HepG2 (cell line): ENCODE data around the gene SYNGR2. TPM values are rescaled to one million over a fixed set of nuclear protein-coding genes. Genes with fewer than 3 reads are reported as not detected.

ENCODE experiments used
- AGO2 ChIP-seq: fragments of 200-400 bp; formaldehyde crosslinking; optimal IDR thresholded peaks from 2 replicates; pipeline ENCODE3; 2017; ENCODE audit warnings: mild to moderate bottlenecking, low read depth, low read length, moderate library complexity
- ARHGAP35 ChIP-seq: sonication (generic); formaldehyde crosslinking; IDR thresholded peaks from 2 replicates; pipeline ENCODE4 v1.9.0; 2022; ENCODE audit warnings: mild to moderate bottlenecking, inconsistent platforms, moderate library complexity, missing genetic modification reagents, borderline replicate concordance
- ARNT ChIP-seq: fragments of 450-650 bp; IDR thresholded peaks from 2 replicates; pipeline ENCODE4 v1.6.1; 2017
- CHD2 ChIP-seq: IDR thresholded peaks from 2 replicates; pipeline ENCODE4 v1.6.1; 2011; ENCODE audit warnings: low read depth, low read length, improper control_type of control experiment
- DRAP1 ChIP-seq: IDR thresholded peaks from 2 replicates; pipeline ENCODE4 v1.6.1; 2016; ENCODE audit warnings: missing genetic modification reagents, missing compliant biosample characterization
- FLYWCH1 ChIP-seq: sonication (generic); formaldehyde crosslinking; IDR thresholded peaks from 2 replicates; pipeline ENCODE4 v1.8.1; 2023; ENCODE audit warnings: mild to moderate bottlenecking, missing genetic modification reagents
- GFI1 ChIP-seq: sonication (generic); formaldehyde crosslinking; IDR thresholded peaks from 2 replicates; pipeline ENCODE4 v1.5.0; 2020; ENCODE audit warnings: missing genetic modification reagents, mild to moderate bottlenecking, borderline replicate concordance
- GMEB1 ChIP-seq: sonication (generic); formaldehyde crosslinking; IDR thresholded peaks from 2 replicates; pipeline ENCODE4 v1.5.1; 2020; ENCODE audit warnings: missing genetic modification reagents, mild to moderate bottlenecking, borderline replicate concordance
- HNRNPLL ChIP-seq: fragments of 200-400 bp; formaldehyde crosslinking; IDR thresholded peaks from 2 replicates; pipeline ENCODE4 v1.6.1; 2017; ENCODE audit warnings: mild to moderate bottlenecking, low read depth, low read length; ENCODE audit not compliant: poor library complexity, severe bottlenecking
- KLF11 ChIP-seq: IDR thresholded peaks from 2 replicates; pipeline ENCODE4 v1.6.1; 2016; ENCODE audit warnings: missing compliant biosample characterization
- NBN ChIP-seq: fragments of 450-650 bp; conservative IDR thresholded peaks from 2 replicates; pipeline ENCODE4 v1.6.1; 2017
- NCOA1 ChIP-seq: sonication (generic); formaldehyde crosslinking; IDR thresholded peaks from 2 replicates; pipeline ENCODE4 v1.9.0; 2021; ENCODE audit warnings: missing genetic modification reagents
- NCOR1 ChIP-seq: fragments of 200-600 bp; sonication (generic); IDR thresholded peaks from 2 replicates; pipeline ENCODE4 v1.7.0; 2017; ENCODE audit warnings: antibody characterized with exemption, low read length, borderline replicate concordance
- PAXIP1 ChIP-seq: sonication (generic); formaldehyde crosslinking; conservative IDR thresholded peaks from 2 replicates; pipeline ENCODE4 v1.4.0; 2020; ENCODE audit warnings: mild to moderate bottlenecking, missing genetic modification reagents, moderate library complexity
- PCBP1 ChIP-seq: fragments of 200-400 bp; formaldehyde crosslinking; IDR thresholded peaks from 2 replicates; pipeline ENCODE4 v1.6.1; 2017; ENCODE audit warnings: mild to moderate bottlenecking, low read depth, low read length, borderline replicate concordance
- PHF8 ChIP-seq: sonication (generic); formaldehyde crosslinking; IDR thresholded peaks from 2 replicates; pipeline ENCODE4 v1.5.0; 2020; ENCODE audit warnings: missing genetic modification reagents
- SIN3B ChIP-seq: fragments of 150-350 bp; IDR thresholded peaks from 2 replicates; pipeline ENCODE4 v1.6.1; 2014; ENCODE audit warnings: low read length
- SIX1 ChIP-seq: sonication (generic); formaldehyde crosslinking; IDR thresholded peaks from 2 replicates; pipeline ENCODE4 v1.4.0; 2020; ENCODE audit warnings: missing genetic modification reagents, borderline replicate concordance
- SMAD1 ChIP-seq: sonication (generic); formaldehyde crosslinking; IDR thresholded peaks from 2 replicates; pipeline ENCODE4 v1.4.0; 2020; ENCODE audit warnings: missing genetic modification reagents, low read depth, mild to moderate bottlenecking, borderline replicate concordance
- TBX3 ChIP-seq: fragments of 450-650 bp; IDR thresholded peaks from 2 replicates; pipeline ENCODE4 v1.6.1; 2017; ENCODE audit warnings: antibody characterized with exemption, mild to moderate bottlenecking, inconsistent platforms, borderline replicate concordance
- ZBTB3 ChIP-seq: sonication (generic); formaldehyde crosslinking; IDR thresholded peaks from 2 replicates; pipeline ENCODE4 v1.4.0; 2020; ENCODE audit warnings: low read depth, mild to moderate bottlenecking, moderate library complexity, missing genetic modification reagents, borderline replicate concordance
- ZNF10 ChIP-seq: sonication (generic); formaldehyde crosslinking; IDR thresholded peaks from 2 replicates; pipeline ENCODE4 v1.4.0; 2020; ENCODE audit warnings: mild to moderate bottlenecking, low read depth, missing genetic modification reagents, borderline replicate concordance
- ZNF224 ChIP-seq: sonication (generic); formaldehyde crosslinking; IDR thresholded peaks from 2 replicates; pipeline ENCODE4 v1.5.0; 2020; ENCODE audit warnings: mild to moderate bottlenecking, missing genetic modification reagents
- ZNF660 ChIP-seq: sonication (generic); formaldehyde crosslinking; IDR thresholded peaks from 2 replicates; pipeline ENCODE4 v1.5.1; 2020; ENCODE audit warnings: mild to moderate bottlenecking, low read depth, missing genetic modification reagents, borderline replicate concordance
- ZNF883 ChIP-seq: sonication (generic); formaldehyde crosslinking; IDR thresholded peaks from 2 replicates; pipeline ENCODE4 v1.5.1; 2020; ENCODE audit warnings: mild to moderate bottlenecking, missing genetic modification reagents; ENCODE audit errors: not compliant biosample characterization
- polyA plus RNA-seq, 8 experiments: library from polyadenylated mRNA; depleted of rRNA in 3 of 8; stranded (reverse) in 7 of 8; unstranded in 1 of 8; fragments of >200 nt; fragmentation: Illumina TruSeq in 4 of 8; extraction: Trizol in 4 of 8; gene quantifications; 2 replicates each; pipeline versions ENCODE4 v1.2.1 to v1.2.3, GENCODE V29; 2011 to 2016; ENCODE audit warnings: low read depth in 4 of 8, missing spikeins in 1 of 8, mixed read lengths in 1 of 8; ENCODE audit not compliant: insufficient read depth in 1 of 8
- total RNA-seq, 5 experiments: library from RNA; depleted of rRNA; stranded (reverse); fragments of >200 nt; fragmentation: Illumina TruSeq; extraction: Trizol; gene quantifications; 2 replicates each; pipeline ENCODE4 v1.2.3, GENCODE V29; 2016; ENCODE audit warnings: low read depth in 1 of 5

The SYNGR2 gene
- total and polyA plus RNA-seq, 2 of the 13 experiments (the other 11 are each of a cell fraction or from before 2014, with no cell fraction given), result 46.7 to 170 TPM

GRCh38 chr17:78127888-78128550 lies 40.4 kb upstream of the SYNGR2 start (continued):
- TF ChIP-seq PAXIP1 (peak; percentile 17; the same call in 1 of the 2 replicates), ARNT (no peak), NCOA1 (CRISPR knock-in tag) (no peak), DRAP1 (CRISPR knock-in tag) (0 out of 2 replicates have a peak, but pooled peaks have one; percentile 8), ARHGAP35 (CRISPR knock-in tag) (no peak), NBN (no peak), GMEB1 (CRISPR knock-in tag) (no peak), FLYWCH1 (CRISPR knock-in tag) (0 out of 2 replicates have a peak, but pooled peaks have one; percentile 18), SMAD1 (CRISPR knock-in tag) (no peak), SIN3B (no peak), ZNF660 (CRISPR knock-in tag) (no peak), ZNF10 (CRISPR knock-in tag) (no peak), SIX1 (CRISPR knock-in tag) (no peak), KLF11 (0 out of 2 replicates have a peak, but pooled peaks have one; percentile 4), ZBTB3 (CRISPR knock-in tag) (0 out of 2 replicates have a peak, but pooled peaks have one; percentile 5), TBX3 (no peak), ZNF883 (CRISPR knock-in tag) (peak; percentile 11), ZNF224 (CRISPR knock-in tag) (no peak; the same call in 1 of the 2 replicates), PHF8 (CRISPR knock-in tag) (peak; percentile 51), GFI1 (CRISPR knock-in tag) (0 out of 2 replicates have a peak, but pooled peaks have one; percentile 7), AGO2 (peak; percentile 64), NCOR1 (no peak), PCBP1 (0 out of 2 replicates have a peak, but pooled peaks have one; percentile 19), HNRNPLL (peak; percentile 32), CHD2 (no peak)
